ENCODE results near the gene CARS1.

CARS1 gene

DNA sequence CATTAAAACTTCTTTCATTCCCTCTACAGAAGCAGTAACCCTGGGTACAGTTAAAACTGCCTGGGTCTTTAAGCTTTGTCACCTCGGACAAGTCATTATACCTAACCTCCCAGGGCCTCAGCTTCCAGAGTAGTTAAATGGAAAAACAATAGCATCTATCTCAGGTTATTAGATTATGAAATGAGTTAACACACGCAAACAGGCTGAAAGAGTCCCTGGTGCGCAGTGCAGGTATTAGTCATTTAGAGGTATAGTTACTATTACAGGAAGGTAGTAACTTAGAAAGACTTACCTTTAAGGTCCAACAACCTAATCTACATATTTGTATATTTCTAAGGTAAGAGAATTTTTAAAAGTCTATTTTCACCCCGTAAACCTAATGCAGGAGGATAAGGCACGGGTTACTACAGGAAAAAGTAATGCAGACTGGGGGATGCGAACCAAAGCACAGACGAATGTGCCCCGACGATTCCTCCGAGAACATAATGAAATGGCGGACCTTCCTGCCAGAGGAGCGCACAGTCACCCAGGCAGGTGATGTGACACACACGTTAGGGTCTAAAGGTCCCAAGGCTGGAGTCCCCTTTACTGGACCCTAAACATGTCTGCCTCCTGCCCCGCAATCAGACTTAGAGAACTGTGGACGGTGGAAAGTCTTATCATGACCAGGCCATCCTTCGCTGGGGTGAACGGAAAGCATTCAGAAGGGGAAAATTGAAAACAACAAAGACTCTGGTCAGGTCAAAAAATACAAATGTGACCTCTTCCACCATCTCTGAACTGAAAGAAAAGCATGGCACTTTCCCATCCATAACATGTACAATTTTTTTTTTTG is 66.4 kb downstream of the CARS1 start:
- DNase-seq: peak; percentile 24 to 42

DNA sequence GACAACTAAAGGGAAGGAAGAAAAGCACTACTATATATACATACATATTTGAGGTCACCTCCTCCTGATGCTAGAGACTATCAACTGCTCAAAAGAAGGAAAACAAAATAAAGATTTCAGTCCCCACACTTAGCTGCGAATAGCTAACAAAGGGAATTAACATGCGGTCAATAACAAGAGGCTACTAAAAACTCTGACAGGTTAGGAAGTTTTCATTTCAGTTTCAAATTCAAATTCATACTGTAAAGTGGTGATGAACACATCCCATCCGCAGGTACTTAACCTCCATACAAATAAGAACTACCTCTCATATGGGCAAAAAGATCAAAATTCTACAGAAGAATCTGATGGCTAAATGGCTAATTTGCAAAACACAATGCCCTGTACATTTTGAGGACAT is 67.7 kb downstream of the CARS1 start:
- DNase-seq: peak in 1 of 2 donors; percentile 36

DNA sequence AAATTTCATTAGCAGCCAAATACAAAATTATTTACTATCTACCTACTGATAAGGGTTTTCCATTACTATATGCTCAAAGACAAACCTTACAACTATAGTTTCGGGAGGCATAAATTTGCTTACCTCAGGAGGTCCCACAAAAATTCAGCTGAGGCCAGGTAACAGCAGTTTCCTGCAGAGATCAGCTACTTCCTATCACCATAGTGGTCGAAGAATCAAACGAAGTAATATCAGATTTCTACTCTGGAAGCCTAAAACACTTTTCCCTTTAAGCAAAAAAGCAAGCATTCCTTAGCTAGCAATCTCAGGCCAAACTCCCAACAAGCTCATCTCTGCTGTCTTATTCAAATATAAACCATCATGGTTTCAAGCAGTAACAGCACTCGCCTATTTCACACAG is 68.2 kb downstream of the CARS1 start:
- peak in 1 of 2 donors; percentile 24 for DNase-seq

DNA sequence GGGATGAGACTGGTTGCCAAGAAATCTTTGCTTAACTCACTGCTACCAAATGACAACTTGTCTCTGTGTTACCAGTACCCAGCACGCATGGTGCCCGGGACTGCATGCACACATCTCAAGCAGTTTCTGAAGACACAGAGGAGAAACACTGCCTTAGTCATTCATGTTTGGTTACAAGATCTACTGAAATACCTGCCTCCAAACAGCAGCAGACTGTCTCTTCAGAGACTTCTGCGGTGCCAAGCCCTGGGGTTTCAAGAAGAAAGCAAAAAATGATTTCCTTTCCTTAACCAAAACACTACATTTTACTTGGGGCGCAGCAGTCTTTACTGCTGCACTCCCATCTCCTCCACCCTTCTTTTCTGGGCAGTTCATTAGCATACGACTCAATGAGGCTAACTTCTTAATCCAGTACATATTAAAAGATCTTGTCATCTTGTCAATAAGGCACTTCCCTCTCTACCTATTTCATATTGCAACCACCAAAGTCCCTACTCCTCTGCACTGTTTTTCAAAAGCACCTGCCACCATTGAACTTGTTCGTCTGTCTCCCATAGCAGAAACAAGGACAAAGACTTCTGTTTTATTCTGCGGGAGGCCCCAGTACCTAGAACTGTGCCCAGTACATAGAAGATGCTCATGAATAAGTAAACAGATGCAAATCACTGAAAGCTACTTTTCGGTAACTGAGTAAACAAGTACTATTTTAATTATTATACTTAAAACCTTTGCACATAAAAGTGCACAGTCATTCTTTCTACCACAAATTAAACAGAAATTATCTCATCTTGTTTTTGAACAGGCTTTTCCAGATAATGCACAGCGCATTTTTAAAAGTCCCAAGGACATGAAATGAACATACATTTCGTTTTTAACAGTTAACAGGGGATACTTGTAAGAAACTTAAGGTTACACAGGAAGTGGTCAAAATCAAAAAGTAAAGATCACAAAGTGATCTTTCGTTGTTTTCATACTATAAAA is 69.1 kb downstream of the CARS1 start:
- peak; percentile 31 to 69 for DNase-seq

DNA sequence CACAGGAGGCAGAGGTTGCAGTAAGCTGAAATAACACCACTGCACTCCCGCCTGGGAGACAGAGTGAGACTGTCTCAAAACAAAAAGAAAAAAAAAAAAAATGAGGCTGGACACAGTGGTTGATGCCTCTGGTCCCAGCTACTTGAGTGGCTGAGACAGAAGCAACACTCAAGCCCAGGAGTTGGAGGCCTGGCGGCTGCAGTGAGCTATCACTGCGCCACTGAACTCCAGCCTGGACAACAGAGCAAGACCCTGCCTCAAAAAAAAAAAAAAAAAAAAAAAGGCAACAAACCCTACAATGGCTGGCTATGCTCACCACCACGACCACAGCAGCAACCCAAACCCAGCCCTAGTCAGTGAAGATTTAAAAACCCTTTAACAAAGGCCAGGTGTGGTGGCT is 73.3 kb downstream of the CARS1 start:
- no peak for DNase-seq

DNA sequence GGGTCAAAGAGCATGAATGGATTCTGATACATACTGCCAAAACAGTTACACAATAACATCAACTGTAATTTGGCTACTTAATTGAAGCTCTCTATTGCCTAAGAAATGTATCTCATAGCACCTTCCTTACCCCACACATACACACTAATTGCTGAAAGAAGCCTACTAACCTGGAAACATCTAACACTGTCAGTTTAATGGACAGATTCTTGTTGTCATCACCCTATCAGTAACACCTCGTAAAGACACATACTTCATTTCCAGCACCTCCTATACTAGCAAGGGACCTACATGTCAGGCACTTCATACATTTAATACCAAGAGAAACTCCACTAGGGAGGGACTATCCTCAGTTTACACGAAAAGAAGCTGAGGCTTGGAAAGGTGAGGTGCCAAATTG is 75.0 kb downstream of the CARS1 start:
- no peak for DNase-seq

DNA sequence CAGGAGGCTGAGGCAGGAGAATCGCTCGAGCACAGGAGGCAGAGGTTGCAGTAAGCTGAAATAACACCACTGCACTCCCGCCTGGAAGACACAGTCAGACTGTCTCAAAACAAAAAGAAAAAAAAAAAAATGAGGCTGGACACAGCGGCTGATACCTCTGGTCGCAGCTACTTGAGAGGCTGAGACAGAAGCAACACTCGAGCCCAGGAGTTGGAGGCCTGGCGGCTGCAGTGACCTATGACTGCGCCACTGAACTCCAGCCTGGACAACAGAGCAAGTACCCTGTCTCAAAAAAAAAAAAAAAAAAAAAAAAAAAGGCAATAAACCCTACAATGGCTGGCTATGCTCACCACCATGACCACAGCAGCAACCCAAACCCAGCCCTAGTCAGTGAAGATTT is 76.1 kb downstream of the CARS1 start:
- DNase-seq: no peak

DNA sequence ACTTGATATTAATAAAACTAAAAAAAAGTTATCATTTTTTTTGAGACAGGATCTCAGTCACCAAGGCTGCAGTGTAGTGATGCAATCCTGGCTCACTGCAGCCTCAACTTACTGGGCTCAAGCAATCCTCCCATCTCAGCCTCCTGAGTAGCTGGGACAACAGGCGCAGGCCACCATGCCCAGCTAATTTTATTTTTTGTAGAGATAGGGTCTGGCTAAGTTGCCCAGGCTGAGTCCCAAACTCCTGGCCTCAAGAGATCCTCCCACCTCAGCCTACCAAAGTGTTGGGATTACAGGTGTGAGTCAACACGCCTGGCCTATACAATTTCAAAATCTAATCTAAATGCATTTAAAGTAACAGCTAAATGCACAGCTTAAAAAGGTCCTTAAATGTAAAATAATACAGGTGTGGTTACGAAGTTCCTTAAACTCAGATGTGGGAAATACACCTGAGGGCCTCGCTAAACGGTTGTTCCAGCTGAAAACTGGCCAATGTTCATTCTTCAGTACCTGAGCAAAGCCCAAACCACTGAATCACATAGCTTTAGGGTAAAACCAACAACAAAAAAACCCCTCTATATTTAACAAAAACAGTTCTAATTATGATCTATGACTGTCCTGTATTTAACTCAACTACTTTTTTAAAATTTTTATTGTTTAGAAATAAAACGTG is 76.9 kb downstream of the CARS1 start:
- no peak for DNase-seq

DNA sequence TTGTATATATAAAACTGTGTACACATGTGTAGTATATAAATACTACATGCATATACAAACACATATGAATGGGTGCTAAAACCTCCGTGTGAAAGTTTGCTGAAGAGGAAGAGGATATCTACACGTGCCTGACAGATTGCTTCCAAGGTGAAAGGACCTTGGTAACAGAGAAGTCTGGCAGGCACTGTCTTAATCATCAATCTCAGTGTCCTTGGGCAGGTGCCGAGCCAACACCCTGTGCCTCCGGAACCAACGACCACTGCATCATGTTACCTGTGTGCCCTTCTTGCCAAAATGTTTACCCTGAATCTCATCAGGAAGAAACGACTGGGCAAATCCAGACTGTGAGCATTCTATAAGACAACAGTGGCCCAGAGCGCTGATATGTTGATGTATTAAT is 80.1 kb downstream of the CARS1 start:
- DNase-seq: no peak

DNA sequence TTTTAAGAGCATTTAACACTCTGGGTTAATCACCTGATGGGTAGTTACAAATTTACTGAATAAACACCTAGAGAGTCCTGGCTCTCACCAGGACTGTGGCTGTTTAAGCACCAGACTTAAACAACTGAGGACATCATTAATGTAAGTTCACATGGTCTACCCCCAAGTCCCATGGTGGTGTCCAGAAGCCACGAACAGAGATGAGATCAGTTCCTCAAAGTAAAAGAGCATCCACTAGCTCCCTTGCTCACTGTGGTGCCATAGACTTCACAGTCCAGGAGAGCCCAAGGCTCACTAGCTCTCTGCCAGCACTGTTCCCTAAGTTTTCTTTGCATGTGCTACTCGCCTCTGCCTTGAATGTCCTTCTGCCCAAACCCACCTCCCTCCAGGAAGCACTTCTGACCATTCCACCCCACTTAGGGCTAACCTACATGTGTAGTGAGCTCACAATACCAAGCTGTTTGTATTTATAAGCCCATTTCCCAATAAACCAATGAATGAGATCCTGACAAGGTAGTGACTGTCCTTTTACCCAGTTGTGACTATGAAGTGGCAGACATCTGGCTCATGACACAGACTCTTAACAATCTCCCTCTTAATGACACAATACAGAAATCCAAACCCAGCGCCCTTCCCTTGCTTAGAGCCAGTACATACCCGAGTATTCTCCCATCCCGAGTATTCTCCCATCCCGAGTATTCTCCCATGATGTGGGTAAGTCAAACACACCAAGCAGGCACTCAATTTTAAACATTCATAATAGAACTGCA is 80.7 kb downstream of the CARS1 start:
- DNase-seq: no peak

DNA sequence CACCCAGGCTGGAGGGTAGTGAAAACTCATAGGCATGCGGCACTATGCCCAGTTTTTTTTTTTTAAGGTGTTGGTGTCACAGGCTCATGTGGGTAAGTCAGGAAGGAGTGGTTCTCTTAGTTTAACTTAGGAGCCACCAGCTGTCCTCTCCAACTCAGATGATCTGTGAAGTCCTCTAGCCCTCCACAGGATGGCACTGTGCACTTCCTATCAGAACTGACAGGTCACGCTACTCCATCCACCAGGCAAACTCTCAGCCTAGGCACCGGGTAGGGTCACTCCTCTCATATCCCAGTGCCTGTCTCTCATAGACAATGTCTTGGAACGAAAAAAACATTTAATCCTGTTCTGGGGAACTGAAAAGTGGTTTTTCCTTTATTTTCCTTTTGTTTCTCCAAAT is 81.6 kb downstream of the CARS1 start:
- peak; percentile 58 to 59 for DNase-seq

DNA sequence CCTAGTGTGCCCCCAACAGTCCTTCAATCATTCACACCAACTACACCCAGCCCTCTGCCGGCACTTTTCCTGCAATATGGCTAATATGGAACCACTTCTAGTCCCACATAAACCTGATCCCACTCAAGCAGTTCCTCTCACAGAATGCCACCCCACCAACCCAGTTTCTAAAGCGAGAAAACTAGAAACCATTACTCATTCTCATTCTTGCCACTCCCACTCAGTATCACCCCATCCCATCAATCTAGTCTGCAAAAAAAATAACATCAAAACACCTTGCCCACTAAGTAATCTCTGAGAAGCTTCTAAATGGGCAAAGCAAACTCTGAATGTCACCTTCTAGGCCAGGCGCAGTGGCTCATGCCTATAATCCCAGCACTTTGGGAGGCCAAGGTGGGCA is 83.0 kb downstream of the CARS1 start:
- no peak for DNase-seq

DNA sequence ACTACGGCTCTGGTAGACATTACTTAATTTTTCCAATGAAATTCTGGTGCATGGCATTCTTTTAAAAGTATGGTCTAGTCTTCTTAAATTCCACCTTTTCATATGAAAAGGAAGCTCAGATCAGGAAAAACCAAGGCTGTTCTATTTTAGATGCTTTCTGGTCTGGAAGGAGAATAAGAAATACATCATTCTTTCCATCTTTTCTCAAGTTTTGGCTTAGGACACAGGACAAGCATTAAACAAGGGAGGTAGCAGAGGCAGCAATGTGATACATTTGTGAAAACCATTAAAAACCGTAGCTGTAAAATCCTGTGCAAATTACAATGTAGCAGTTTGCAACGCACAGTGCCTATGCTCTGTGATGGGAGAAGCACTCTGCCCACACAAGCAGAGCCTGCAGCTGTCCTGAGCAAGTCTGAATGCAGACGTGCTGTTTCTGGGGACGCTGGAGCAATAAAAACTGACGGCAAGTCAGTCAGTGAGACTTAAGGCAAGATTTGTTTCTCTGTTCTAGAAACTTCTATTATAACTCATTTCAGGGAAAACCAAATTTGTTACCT is 88.8 kb downstream of the CARS1 start:
- no peak for DNase-seq

DNA sequence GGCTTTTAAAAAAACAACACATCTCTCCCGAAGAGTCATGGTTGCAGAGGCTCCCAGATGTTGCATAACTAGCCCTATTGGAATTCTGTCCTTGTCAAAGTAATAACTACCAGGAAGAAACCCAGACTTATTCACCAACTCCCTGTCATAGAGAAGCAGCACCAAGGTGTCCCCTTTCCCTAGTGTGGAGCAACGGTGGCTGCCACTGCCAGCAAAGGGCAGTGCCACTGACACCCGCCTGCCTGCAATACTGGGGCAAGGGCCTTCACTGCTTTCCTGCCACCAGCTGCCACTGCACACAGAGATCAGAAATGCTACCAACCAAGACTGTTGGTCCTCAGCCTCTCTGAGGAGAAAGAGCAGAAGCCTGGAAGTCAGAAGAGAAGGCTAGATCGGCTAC is 92.4 kb downstream of the CARS1 start:
- DNase-seq: no peak

DNA sequence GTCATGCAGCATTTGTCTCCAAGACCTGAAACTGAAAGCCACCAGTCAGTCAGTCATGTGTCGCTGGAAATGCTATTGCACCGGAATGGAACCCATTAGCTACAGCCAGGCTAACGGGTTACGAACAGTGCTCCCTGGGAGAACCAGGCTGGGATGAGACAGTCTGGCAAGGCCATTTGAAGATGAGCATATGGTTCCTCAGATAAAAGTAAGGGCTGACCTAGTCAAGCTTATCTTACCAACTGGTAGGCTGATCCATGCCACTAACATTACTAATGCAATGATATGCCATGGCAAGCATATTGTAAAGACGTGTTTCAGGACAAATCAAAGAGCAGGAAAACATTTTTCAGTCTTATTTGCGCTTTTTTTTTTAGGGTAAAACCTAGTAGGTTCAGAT is 93.5 kb downstream of the CARS1 start:
- DNase-seq: no peak

DNA sequence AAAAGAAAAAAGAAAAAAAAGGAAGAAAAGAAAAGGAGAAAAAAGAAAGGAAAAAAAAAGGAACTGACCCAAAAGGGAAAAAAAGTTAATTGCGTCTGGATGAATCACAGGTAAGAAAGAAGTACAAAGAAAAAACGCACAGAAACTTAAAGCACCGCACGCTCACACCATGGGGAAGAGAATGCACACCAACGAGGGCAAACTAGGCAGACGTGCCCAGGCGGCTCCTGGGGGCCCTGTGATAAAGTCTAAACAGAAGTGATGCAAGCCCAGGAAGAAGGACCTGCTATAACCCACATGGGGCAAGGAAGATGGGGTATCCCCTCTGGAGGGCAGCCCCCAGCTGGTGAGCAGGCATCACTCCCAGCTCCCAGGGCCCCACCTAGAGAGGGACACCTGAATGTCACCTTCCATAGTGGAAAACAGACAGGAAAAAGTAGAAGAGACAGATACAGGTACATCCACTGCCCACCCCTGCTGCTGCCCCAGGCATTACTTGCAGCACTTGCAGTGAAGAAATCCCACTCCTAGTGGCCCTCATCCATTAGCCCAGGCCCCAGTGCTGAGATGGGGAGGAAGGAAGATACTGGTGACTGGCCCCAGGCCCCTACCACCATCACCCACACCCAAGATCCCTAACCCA is 94.0 kb downstream of the CARS1 start:
- no peak for DNase-seq

DNA sequence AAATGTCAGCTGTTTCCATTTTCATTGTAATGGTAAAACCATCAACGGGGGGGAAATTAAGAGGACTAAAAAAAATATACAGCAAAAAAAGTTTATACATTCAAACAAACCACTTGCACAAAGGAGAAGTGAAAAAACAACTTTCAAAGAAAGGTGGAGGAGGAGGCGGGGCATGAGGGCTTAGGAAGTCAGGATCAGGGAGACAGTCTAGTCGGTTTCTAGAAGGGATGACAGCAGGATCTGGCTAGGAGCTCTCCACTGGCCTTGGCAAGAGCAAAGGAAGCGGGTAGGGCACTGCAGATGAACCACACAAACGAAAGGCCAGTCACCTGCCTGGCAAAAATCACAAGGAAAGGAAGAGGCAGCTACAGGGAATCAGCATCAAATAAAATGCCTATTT is 96.1 kb downstream of the CARS1 start:
- DNase-seq: no peak

DNA sequence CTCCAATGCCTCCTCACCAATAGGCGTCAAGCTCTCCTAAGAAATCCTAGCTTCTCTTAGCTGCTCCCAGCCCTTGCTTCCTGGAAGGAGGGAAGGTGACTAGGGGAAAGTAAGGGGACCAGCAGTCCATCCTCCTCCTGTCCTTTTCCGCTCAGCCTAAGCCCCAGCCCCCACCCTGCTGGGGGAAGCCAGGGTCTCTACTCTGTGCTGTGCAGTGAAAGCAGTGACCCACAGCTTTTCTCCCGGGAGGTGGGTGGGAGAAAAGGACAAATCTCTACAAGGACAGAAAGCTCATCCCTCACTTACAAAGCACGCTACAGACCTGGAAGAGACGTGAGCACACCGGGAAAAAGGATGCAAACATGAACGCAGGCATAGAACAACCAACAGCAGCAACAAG is 97.1 kb downstream of the CARS1 start:
- DNase-seq: no peak

DNA sequence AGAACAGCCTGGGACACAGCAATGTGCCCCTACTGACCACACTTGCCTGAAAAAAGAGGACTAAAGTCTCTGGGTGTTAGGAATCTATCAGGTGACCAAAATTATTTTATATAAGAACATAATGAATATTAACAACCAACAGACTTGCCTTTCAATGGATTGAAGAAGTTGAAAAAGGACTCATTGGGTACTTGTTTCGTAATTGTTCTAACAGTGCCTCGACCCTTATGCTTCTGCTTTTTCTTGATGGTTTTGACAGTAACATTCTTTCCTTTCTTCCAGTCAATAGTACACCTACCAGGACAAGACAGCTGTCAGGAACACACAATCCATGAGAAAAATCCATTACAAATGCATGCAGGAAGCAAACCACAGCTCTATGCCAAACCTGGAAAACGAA is 99.0 kb downstream of the CARS1 start:
- no peak for DNase-seq

DNA sequence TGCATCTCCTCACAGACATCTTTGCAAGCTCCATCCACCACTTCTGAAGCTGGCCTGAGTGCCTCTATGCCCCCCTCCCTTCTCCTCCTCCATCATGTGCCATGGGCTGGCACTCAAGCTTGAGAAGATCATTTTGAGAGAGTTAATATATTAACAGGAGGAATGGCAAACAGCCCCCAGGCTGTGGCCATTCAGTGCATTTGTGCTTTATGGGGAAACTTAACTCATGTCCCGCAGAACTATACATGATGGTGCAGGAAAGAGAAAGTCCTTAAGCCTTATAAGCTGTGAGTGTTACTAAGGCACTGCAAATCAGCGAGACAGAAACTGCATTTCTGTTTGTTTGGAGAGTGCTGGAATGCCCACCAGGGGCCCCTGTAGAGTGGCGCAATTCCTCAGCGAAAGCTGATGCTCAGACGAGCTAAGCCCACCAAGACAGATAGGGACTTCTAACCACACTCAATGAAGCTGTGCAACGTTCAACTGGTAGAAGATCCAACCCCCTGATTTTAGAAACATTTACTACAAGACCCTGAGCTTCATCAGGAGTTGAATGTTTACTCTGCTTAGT is 101.2 kb downstream of the CARS1 start:
- DNase-seq: no peak

DNA sequence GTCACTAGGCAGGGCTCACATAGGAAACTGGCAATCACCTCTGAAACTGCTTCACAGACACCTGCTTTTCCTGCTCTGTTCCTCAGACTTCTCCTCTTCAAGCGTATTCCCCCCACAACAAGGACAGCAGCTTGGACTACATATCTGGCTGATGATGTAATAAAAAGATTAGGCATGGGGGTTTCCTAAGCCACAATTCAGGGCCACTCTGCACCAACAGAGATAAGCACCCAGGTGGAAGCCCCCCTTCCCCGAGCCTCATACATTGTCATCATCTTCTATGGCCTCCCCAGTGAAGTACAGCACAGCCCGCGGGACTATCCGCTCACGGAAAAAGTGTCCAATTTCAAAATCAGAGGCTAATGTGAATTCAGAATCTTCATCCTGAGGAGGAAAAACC is 103.0 kb downstream of the CARS1 start:
- no peak for DNase-seq

Data from CD4-positive, alpha-beta T cell treated with Interleukin-4 for 1 hour (primary cell).